Kidney (tissue), 14 donors: Measurements from ENCODE around the gene AGPS. TPM values are rescaled to one million over a fixed set of nuclear protein-coding genes. Genes with fewer than 3 reads are reported as not detected.

Source experiments
- DNase-seq, 5 donors: peaks; one replicate each; pipeline ENCODE4 v3.0.0-alpha.2; 2013 to 2020
- FAIRE-seq: peaks from 2 replicates; lab custom pipeline; 2012; peaks lifted over from hg19 to GRCh38; lab: Jason Lieb, UNC
- H3K27ac ChIP-seq, 2 donors: one replicate each; pipeline ENCODE4 v1.7.0; 2013; ENCODE audit warnings: low read depth in 2 of 2, low read length in 2 of 2, inconsistent platforms in 1 of 2
- H3K27me3 ChIP-seq: one replicate; pipeline ENCODE4 v1.7.1; 2013; ENCODE audit warnings: low read length, inconsistent platforms; ENCODE audit not compliant: control insufficient read depth, insufficient read depth
- H3K36me3 ChIP-seq, 3 donors: one replicate each; pipeline versions ENCODE4 v1.7.0 to v1.7.1; 2013; ENCODE audit warnings: low read length in 3 of 3, control low read depth in 1 of 3, inconsistent platforms in 1 of 3; ENCODE audit not compliant: insufficient read depth in 3 of 3, control insufficient read depth in 2 of 3
- H3K4me1 ChIP-seq, 3 donors: one replicate each; pipeline versions ENCODE4 v1.7.0 to v1.7.1; 2013; ENCODE audit warnings: low read length in 3 of 3, inconsistent platforms in 1 of 3, low read depth in 1 of 3; ENCODE audit not compliant: control insufficient read depth in 2 of 3, insufficient read depth in 2 of 3
- H3K4me3 ChIP-seq, 3 donors: one replicate each; pipeline versions ENCODE4 v1.7.0 to v1.8.1; 2013; ENCODE audit warnings: low read length in 3 of 3, control low read depth in 1 of 3, inconsistent platforms in 1 of 3
- H3K9ac ChIP-seq, 3 donors: one replicate each; pipeline versions ENCODE4 v1.7.0 to v1.7.1; 2013; ENCODE audit warnings: low read length in 3 of 3, control low read depth in 1 of 3, inconsistent platforms in 1 of 3
- H3K9me3 ChIP-seq, 3 donors: one replicate each; pipeline versions ENCODE4 v1.7.0 to v1.7.1; 2013; ENCODE audit warnings: low read length in 3 of 3, control low read depth in 1 of 3, inconsistent platforms in 1 of 3; ENCODE audit not compliant: control insufficient read depth in 2 of 3, insufficient read depth in 1 of 3
- CTCF ChIP-seq: IDR thresholded peaks from 3 replicates; pipeline ENCODE4 v1.5.1; 2012; ENCODE audit warnings: mild to moderate bottlenecking, moderate library complexity, borderline replicate concordance; ENCODE audit not compliant: insufficient read depth; ENCODE audit errors: extremely low read depth
- intact Hi-C: fragments of 100-400 bp; cut with DNase I; formaldehyde crosslinking; loops from one replicate; pipeline ENCODE4 v1.11.1; 2022
- polyA plus RNA-seq: library from polyadenylated mRNA; stranded (reverse); fragments of 350-450 nt; fragmentation: Illumina TruSeq; extraction: RNeasy Lipid Tissue Mini Kit (QIAGEN cat#74804); gene quantifications from one replicate; pipeline ENCODE4 v1.2.3, GENCODE V29; 2014; ENCODE audit warnings: low read depth, low replicate concordance; ENCODE audit not compliant: insufficient read depth
- total RNA-seq: library from RNA; stranded (reverse); fragmentation: NEBNext Ultra II Directional; extraction: Animal tissue kit (Norgen Biotek cat#: 25700); gene quantifications from one replicate; pipeline ENCODE4 v1.2.1, GENCODE V29; 2021
- donor health status: control.
- donor health status: control.
- donor health status: control.
- donor health status: control.
- donor health status: control.
- donor health status: DM: yes; HTN: yes; CAD: no.
- donor health status: Normal renal cell carcinoma (clear cell type).

AGPS gene
- total and polyA plus RNA-seq, 2 donors from 2014 or later: 7.9 to 45.7 TPM

- Histone ChIP-seq H3K4me1 (no peaks in the 10 kb centered on the region), H3K27me3 (no peaks in the 10 kb centered on the region), H3K27ac (no peak overlapping the region), H3K4me3 (no peak overlapping the region), H3K9me3 (no peaks in the 10 kb centered on the region), H3K9ac (no peak overlapping the region), H3K36me3 (peaks cover 0 to 6% (median 0%) of the 10 kb centered on the region in 3 donors)
- no peak for DNase-seq
- no peak for TF ChIP-seq CTCF
- no peak for FAIRE-seq
- intact Hi-C loops: no loop called here
Observed at GRCh38 chr2:177529166-177529565, 136.6 kb downstream of the AGPS start.

GRCh38 chr2:177530561-177530960, 138.0 kb downstream of the AGPS start:
- intact Hi-C loops: no loop called here
- Histone ChIP-seq H3K4me1 (no peaks in the 10 kb centered on the region), H3K27me3 (no peaks in the 10 kb centered on the region), H3K4me3 (no peak overlapping the region), H3K9ac (no peak overlapping the region), H3K27ac (no peak overlapping the region), H3K9me3 (no peaks in the 10 kb centered on the region), H3K36me3 (peaks cover 0 to 3% (median 0%) of the 10 kb centered on the region in 3 donors)
- FAIRE-seq (no peak), DNase-seq (peak in 1 of 5 donors; percentile 42)
- TF ChIP-seq CTCF: no peak

GRCh38 chr2:177531706-177532105, 139.1 kb downstream of the AGPS start:
- no peaks in the 10 kb centered on the region for H3K4me1 ChIP-seq
- no peak for TF ChIP-seq CTCF
- FAIRE-seq: no peak
- no peaks in the 10 kb centered on the region for H3K36me3 ChIP-seq
- no peak overlapping the region for H3K9ac ChIP-seq
- DNase-seq: no peak
- no peaks in the 10 kb centered on the region for H3K27me3 ChIP-seq
- H3K4me3 ChIP-seq: no peak overlapping the region
- intact Hi-C loops: no loop called here
- H3K9me3 ChIP-seq: no peaks in the 10 kb centered on the region
- no peak overlapping the region for H3K27ac ChIP-seq

GRCh38 chr2:177532567-177532966, 140.0 kb downstream of the AGPS start:
- no peak for DNase-seq
- no peaks in the 10 kb centered on the region for H3K36me3 ChIP-seq
- no peaks in the 10 kb centered on the region for H3K4me1 ChIP-seq
- H3K27ac ChIP-seq: no peak overlapping the region
- FAIRE-seq: no peak
- no peak overlapping the region for H3K4me3 ChIP-seq
- TF ChIP-seq CTCF: no peak
- no peaks in the 10 kb centered on the region for H3K9me3 ChIP-seq
- no peaks in the 10 kb centered on the region for H3K27me3 ChIP-seq
- no peak overlapping the region for H3K9ac ChIP-seq
- intact Hi-C loops: no loop called here
